HepG2 (cell line): ENCODE measurements around the gene CATSPERD. TPM values are rescaled to one million over a fixed set of nuclear protein-coding genes. Genes with fewer than 3 reads are reported as not detected.
A peak's percentile ranks its signal among the peaks of the same experiment; 100 is the strongest.

ENCODE experiments used
- FIP1L1 ChIP-seq: fragments of 200-400 bp; formaldehyde crosslinking; IDR thresholded peaks from 2 replicates; pipeline ENCODE4 v1.6.1; 2018; ENCODE audit warnings: low read depth, mild to moderate bottlenecking, low read length, moderate library complexity, borderline replicate concordance; ENCODE audit not compliant: insufficient read depth
- HNRNPUL1 ChIP-seq: fragments of 200-400 bp; formaldehyde crosslinking; IDR thresholded peaks from 2 replicates; pipeline ENCODE4 v1.6.1; 2017; ENCODE audit warnings: low read depth, mild to moderate bottlenecking, low read length, moderate library complexity
- IKZF1 ChIP-seq: fragments of 450-650 bp; IDR thresholded peaks from 2 replicates; pipeline ENCODE4 v1.7.1; 2016
- MAFF ChIP-seq: IDR thresholded peaks from 2 replicates; pipeline ENCODE4 v1.6.1; 2011; ENCODE audit warnings: low read depth, low read length, improper control_type of control experiment
- MEIS2 ChIP-seq: sonication (generic); formaldehyde crosslinking; IDR thresholded peaks from 2 replicates; pipeline ENCODE4 v1.9.0; 2021; ENCODE audit warnings: mild to moderate bottlenecking, missing genetic modification reagents
- MIXL1 ChIP-seq: IDR thresholded peaks from 2 replicates; pipeline ENCODE4 v1.6.1; 2016
- MZF1 ChIP-seq: sonication (generic); formaldehyde crosslinking; IDR thresholded peaks from 2 replicates; pipeline ENCODE4 v1.8.1; 2023; ENCODE audit warnings: mild to moderate bottlenecking, missing genetic modification reagents, borderline replicate concordance
- SAFB2 ChIP-seq: sonication (generic); formaldehyde crosslinking; IDR thresholded peaks from 2 replicates; pipeline ENCODE4 v1.5.1; 2020; ENCODE audit warnings: missing genetic modification reagents, low read depth, mild to moderate bottlenecking, borderline replicate concordance
- SKI ChIP-seq: fragments of 450-650 bp; IDR thresholded peaks from one replicate; pipeline ENCODE4 v1.6.1; 2018; ENCODE audit warnings: mild to moderate bottlenecking; ENCODE audit not compliant: partially characterized antibody
- STAG1 ChIP-seq: sonication (generic); formaldehyde crosslinking; IDR thresholded peaks from 2 replicates; pipeline ENCODE4 v1.4.0; 2020; ENCODE audit warnings: missing genetic modification reagents
- TARDBP ChIP-seq: sonication (generic); formaldehyde crosslinking; IDR thresholded peaks from 2 replicates; pipeline ENCODE4 v1.8.0; 2022; ENCODE audit warnings: mild to moderate bottlenecking, missing genetic modification reagents
- YY1 ChIP-seq: IDR thresholded peaks from 2 replicates; pipeline ENCODE4 v1.6.1; 2011; ENCODE audit warnings: low read length, low read depth, moderate library complexity, mild to moderate bottlenecking; ENCODE audit not compliant: insufficient read depth, insufficient replicate concordance
- ZNF160 ChIP-seq: sonication (generic); formaldehyde crosslinking; IDR thresholded peaks from 2 replicates; pipeline ENCODE4 v1.8.0; 2022; ENCODE audit warnings: mild to moderate bottlenecking, inconsistent platforms, missing genetic modification reagents
- ZNF224 ChIP-seq: sonication (generic); formaldehyde crosslinking; IDR thresholded peaks from 2 replicates; pipeline ENCODE4 v1.5.0; 2020; ENCODE audit warnings: mild to moderate bottlenecking, missing genetic modification reagents
- ZNF232 ChIP-seq: sonication (generic); formaldehyde crosslinking; IDR thresholded peaks from 2 replicates; pipeline ENCODE4 v1.4.0; 2020; ENCODE audit warnings: missing genetic modification reagents, borderline replicate concordance
- ZNF331 ChIP-seq: sonication (generic); formaldehyde crosslinking; IDR thresholded peaks from 2 replicates; pipeline ENCODE4 v1.4.0; 2020; ENCODE audit warnings: missing genetic modification reagents
- ZNF468 ChIP-seq: sonication (generic); formaldehyde crosslinking; IDR thresholded peaks from 2 replicates; pipeline ENCODE4 v1.8.0; 2022; ENCODE audit warnings: mild to moderate bottlenecking, moderate library complexity, missing genetic modification reagents
- ZNF652 ChIP-seq: IDR thresholded peaks from 2 replicates; pipeline ENCODE4 v1.6.1; 2016; ENCODE audit warnings: low read depth, borderline replicate concordance
- polyA plus RNA-seq, 8 experiments: library from polyadenylated mRNA; depleted of rRNA in 3 of 8; stranded (reverse) in 7 of 8; unstranded in 1 of 8; fragments of >200 nt; fragmentation: Illumina TruSeq in 4 of 8; extraction: Trizol in 4 of 8; gene quantifications; 2 replicates each; pipeline versions ENCODE4 v1.2.1 to v1.2.3, GENCODE V29; 2011 to 2016; ENCODE audit warnings: low read depth in 4 of 8, missing spikeins in 1 of 8, mixed read lengths in 1 of 8; ENCODE audit not compliant: insufficient read depth in 1 of 8
- total RNA-seq, 5 experiments: library from RNA; depleted of rRNA; stranded (reverse); fragments of >200 nt; fragmentation: Illumina TruSeq; extraction: Trizol; gene quantifications; 2 replicates each; pipeline ENCODE4 v1.2.3, GENCODE V29; 2016; ENCODE audit warnings: low read depth in 1 of 5
- TF ChIP-seq, protein P1 (sequence below): sonication (generic); IDR thresholded peaks from 2 replicates; pipeline ENCODE4 v1.6.1; 2016; ENCODE audit warnings: low read depth, borderline replicate concordance
- TF ChIP-seq, protein P2 (sequence below): sonication (generic); formaldehyde crosslinking; IDR thresholded peaks from 2 replicates; pipeline ENCODE4 v1.4.0; 2020; ENCODE audit warnings: missing genetic modification reagents
- TF ChIP-seq, protein P3 (sequence below): sonication (generic); formaldehyde crosslinking; IDR thresholded peaks from 2 replicates; pipeline ENCODE4 v1.5.0; 2020; ENCODE audit warnings: missing genetic modification reagents, mild to moderate bottlenecking, borderline replicate concordance
- TF ChIP-seq, protein P4 (sequence below): sonication (generic); formaldehyde crosslinking; conservative IDR thresholded peaks from 2 replicates; pipeline ENCODE4 v1.8.0; 2022; ENCODE audit warnings: mild to moderate bottlenecking, moderate library complexity, missing genetic modification reagents
- TF ChIP-seq, protein P5 (sequence below): IDR thresholded peaks from 2 replicates; pipeline ENCODE4 v1.6.1; 2016; ENCODE audit warnings: low read depth, control low read depth

The CATSPERD gene
- total and polyA plus RNA-seq, 2 of the 13 experiments (the other 11 are each of a cell fraction or from before 2014, with no cell fraction given), result 0.04 TPM; not detected in 1

DNA sequence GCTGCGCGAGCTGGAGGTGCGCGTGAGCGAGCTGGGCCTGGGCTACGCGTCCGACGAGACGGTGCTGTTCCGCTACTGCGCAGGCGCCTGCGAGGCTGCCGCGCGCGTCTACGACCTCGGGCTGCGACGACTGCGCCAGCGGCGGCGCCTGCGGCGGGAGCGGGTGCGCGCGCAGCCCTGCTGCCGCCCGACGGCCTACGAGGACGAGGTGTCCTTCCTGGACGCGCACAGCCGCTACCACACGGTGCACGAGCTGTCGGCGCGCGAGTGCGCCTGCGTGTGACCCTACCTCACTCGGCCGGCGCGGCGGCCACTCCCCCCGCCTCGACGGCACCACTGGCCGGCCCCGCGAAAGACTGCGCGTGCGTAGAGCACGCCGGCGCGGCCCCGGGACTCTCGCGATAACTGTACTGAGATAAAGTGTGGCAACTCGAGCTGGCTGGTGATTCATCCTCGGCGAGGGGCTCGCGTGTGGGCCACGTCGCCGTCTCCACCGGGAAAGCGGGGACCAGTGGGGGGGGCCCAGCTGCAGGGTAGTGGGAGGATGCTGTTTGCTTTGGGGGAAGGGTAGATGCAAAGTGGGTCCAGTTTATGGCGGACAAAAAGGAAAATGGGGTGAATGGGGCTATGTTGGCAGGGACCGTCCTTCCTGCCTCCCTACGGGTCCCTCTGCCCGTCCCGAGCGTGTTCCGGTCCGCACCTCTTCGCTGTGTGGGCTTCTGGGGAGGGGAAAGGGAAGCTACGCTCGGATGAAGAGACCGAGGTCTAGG, 107.6 kb downstream of the CATSPERD start (continued):
- TF ChIP-seq IKZF1 (no peak), ZNF652 (CRISPR knock-in tag) (no peak), MAFF (no peak), STAG1 (CRISPR knock-in tag) (peak; percentile 1; the same call in 1 of the 2 replicates), SAFB2 (CRISPR knock-in tag) (peak; percentile 98), MEIS2 (CRISPR knock-in tag) (no peak; the same call in 1 of the 2 replicates), YY1 (peak; percentile 66), ZNF160 (CRISPR knock-in tag) (peak; percentile 24), HNRNPUL1 (0 out of 2 replicates have a peak, but pooled peaks have one; percentile 47), ZNF331 (CRISPR knock-in tag) (peak; percentile 53), FIP1L1 (0 out of 2 replicates have a peak, but pooled peaks have one; percentile 75), ZNF224 (CRISPR knock-in tag) (peak; percentile 94), SKI (peak; percentile 59), ZNF468 (CRISPR knock-in tag) (no peak), MIXL1 (peak; percentile 76; the same call in 1 of the 2 replicates), TARDBP (CRISPR knock-in tag) (peak; percentile 95), MZF1 (CRISPR knock-in tag) (0 out of 2 replicates have a peak, but pooled peaks have one; percentile 54), ZNF232 (CRISPR knock-in tag) (no peak; the same call in 1 of the 2 replicates)
- TF ChIP-seq, protein P1, sequence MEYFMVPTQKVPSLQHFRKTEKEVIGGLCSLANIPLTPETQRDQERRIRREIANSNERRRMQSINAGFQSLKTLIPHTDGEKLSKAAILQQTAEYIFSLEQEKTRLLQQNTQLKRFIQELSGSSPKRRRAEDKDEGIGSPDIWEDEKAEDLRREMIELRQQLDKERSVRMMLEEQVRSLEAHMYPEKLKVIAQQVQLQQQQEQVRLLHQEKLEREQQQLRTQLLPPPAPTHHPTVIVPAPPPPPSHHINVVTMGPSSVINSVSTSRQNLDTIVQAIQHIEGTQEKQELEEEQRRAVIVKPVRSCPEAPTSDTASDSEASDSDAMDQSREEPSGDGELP, result peak; percentile 7; the same call in 1 of the 2 replicates
- TF ChIP-seq, protein P2, sequence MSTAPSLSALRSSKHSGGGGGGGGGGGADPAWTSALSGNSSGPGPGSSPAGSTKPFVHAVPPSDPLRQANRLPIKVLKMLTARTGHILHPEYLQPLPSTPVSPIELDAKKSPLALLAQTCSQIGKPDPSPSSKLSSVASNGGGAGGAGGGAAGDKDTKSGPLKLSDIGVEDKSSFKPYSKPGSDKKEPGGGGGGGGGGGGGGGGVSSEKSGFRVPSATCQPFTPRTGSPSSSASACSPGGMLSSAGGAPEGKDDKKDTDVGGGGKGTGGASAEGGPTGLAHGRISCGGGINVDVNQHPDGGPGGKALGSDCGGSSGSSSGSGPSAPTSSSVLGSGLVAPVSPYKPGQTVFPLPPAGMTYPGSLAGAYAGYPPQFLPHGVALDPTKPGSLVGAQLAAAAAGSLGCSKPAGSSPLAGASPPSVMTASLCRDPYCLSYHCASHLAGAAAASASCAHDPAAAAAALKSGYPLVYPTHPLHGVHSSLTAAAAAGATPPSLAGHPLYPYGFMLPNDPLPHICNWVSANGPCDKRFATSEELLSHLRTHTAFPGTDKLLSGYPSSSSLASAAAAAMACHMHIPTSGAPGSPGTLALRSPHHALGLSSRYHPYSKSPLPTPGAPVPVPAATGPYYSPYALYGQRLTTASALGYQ, result peak; percentile 38; the same call in 1 of the 2 replicates
- TF ChIP-seq, protein P3, sequence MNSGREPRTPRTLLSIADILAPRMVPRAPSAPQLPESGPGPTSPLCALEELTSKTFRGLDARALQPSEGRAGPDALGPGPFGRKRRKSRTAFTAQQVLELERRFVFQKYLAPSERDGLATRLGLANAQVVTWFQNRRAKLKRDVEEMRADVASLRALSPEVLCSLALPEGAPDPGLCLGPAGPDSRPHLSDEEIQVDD (CRISPR knock-in tag), result no peak; the same call in 1 of the 2 replicates
- TF ChIP-seq, protein P4, sequence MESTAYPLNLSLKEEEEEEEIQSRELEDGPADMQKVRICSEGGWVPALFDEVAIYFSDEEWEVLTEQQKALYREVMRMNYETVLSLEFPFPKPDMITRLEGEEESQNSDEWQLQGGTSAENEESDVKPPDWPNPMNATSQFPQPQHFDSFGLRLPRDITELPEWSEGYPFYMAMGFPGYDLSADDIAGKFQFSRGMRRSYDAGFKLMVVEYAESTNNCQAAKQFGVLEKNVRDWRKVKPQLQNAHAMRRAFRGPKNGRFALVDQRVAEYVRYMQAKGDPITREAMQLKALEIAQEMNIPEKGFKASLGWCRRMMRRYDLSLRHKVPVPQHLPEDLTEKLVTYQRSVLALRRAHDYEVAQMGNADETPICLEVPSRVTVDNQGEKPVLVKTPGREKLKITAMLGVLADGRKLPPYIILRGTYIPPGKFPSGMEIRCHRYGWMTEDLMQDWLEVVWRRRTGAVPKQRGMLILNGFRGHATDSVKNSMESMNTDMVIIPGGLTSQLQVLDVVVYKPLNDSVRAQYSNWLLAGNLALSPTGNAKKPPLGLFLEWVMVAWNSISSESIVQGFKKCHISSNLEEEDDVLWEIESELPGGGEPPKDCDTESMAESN (CRISPR knock-in tag), result peak; percentile 70
- TF ChIP-seq, protein P5, sequence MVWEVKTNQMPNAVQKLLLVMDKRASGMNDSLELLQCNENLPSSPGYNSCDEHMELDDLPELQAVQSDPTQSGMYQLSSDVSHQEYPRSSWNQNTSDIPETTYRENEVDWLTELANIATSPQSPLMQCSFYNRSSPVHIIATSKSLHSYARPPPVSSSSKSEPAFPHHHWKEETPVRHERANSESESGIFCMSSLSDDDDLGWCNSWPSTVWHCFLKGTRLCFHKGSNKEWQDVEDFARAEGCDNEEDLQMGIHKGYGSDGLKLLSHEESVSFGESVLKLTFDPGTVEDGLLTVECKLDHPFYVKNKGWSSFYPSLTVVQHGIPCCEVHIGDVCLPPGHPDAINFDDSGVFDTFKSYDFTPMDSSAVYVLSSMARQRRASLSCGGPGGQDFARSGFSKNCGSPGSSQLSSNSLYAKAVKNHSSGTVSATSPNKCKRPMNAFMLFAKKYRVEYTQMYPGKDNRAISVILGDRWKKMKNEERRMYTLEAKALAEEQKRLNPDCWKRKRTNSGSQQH (CRISPR knock-in tag), result no peak
